Keratinocyte (primary cell): ENCODE measurements around the gene VPS35L. TPM values are rescaled to one million over a fixed set of nuclear protein-coding genes. Genes with fewer than 3 reads are reported as not detected.

ENCODE experiments used
- DNase-seq: peaks from one replicate; pipeline ENCODE4 v3.0.0-alpha.2; 2011; ENCODE audit warnings: low read depth, missing footprints, low spot score
- FAIRE-seq: peaks from 2 replicates; lab custom pipeline; 2011; peaks lifted over from hg19 to GRCh38; lab: Jason Lieb, UNC
- H2AFZ ChIP-seq: 2 replicates; pipeline ENCODE4 v1.6.0; 2012; ENCODE audit warnings: low read length, control low read depth, inconsistent platforms; ENCODE audit not compliant: control insufficient read depth
- H3K27ac ChIP-seq: 2 replicates; pipeline ENCODE4 v1.5.1; 2011; ENCODE audit warnings: low read length; ENCODE audit not compliant: control insufficient read depth, insufficient read depth
- H3K27me3 ChIP-seq: 3 replicates; pipeline ENCODE4 v1.6.0; 2011; ENCODE audit warnings: low read length; ENCODE audit not compliant: control insufficient read depth, insufficient read depth; ENCODE audit errors: extremely low read depth
- H3K36me3 ChIP-seq, 2 experiments: 2 replicates in 1 of 2; 3 replicates in 1 of 2; pipeline ENCODE4 v1.5.1; 2011; ENCODE audit warnings: low read length in 2 of 2, mild to moderate bottlenecking in 1 of 2; ENCODE audit not compliant: control insufficient read depth in 2 of 2, insufficient read depth in 2 of 2; ENCODE audit errors: extremely low read depth in 1 of 2
- H3K4me1 ChIP-seq: 3 replicates; pipeline ENCODE4 v1.5.1; 2011; ENCODE audit warnings: low read length; ENCODE audit not compliant: control insufficient read depth, insufficient read depth; ENCODE audit errors: extremely low read depth
- H3K4me2 ChIP-seq: 3 replicates; pipeline ENCODE4 v1.6.0; 2011; ENCODE audit warnings: low read depth, low read length; ENCODE audit not compliant: control insufficient read depth, insufficient read depth; ENCODE audit errors: extremely low read depth
- H3K4me3 ChIP-seq, 3 experiments: fragments of 200-600 bp in 1 of 3; sonication (generic) in 1 of 3; 2 replicates in 2 of 3; 3 replicates in 1 of 3; pipeline ENCODE4 v1.5.1; 2011 to 2016; ENCODE audit warnings: low read length in 3 of 3, mild to moderate bottlenecking in 3 of 3, control low read depth in 2 of 3, inconsistent platforms in 1 of 3, low read depth in 1 of 3, mixed read lengths in 1 of 3, mixed run types in 1 of 3, moderate library complexity in 1 of 3; ENCODE audit not compliant: control insufficient read depth in 2 of 3, insufficient read depth in 2 of 3; ENCODE audit errors: extremely low read depth in 1 of 3
- H3K79me2 ChIP-seq: 2 replicates; pipeline ENCODE4 v1.6.0; 2012; ENCODE audit warnings: low read length; ENCODE audit not compliant: control insufficient read depth, insufficient read depth
- H3K9ac ChIP-seq: 3 replicates; pipeline ENCODE4 v1.6.0; 2011; ENCODE audit warnings: low read length; ENCODE audit not compliant: control insufficient read depth, insufficient read depth; ENCODE audit errors: extremely low read depth
- H3K9me1 ChIP-seq: 3 replicates; pipeline ENCODE4 v1.6.0; 2011; ENCODE audit warnings: low read length; ENCODE audit not compliant: control insufficient read depth, insufficient read depth; ENCODE audit errors: extremely low read depth
- H3K9me3 ChIP-seq: 2 replicates; pipeline ENCODE4 v1.5.1; 2012; ENCODE audit warnings: low read depth, low read length; ENCODE audit not compliant: control insufficient read depth
- H4K20me1 ChIP-seq: 3 replicates; pipeline ENCODE4 v1.6.0; 2011; ENCODE audit warnings: low read length; ENCODE audit not compliant: control insufficient read depth, insufficient read depth; ENCODE audit errors: extremely low read depth
- CTCF ChIP-seq, 3 experiments: IDR thresholded peaks in 1 of 3; conservative IDR thresholded peaks in 1 of 3; optimal IDR thresholded peaks in 1 of 3; 2 replicates in 2 of 3; 3 replicates in 1 of 3; pipeline versions ENCODE3 to v1.5.1; 2011; ENCODE audit warnings: low read length in 3 of 3, mild to moderate bottlenecking in 3 of 3, moderate library complexity in 2 of 3, control low read depth in 1 of 3, inconsistent platforms in 1 of 3; ENCODE audit not compliant: insufficient read depth in 2 of 3; ENCODE audit errors: extremely low read depth in 1 of 3
- EZH2 ChIP-seq: IDR thresholded peaks from one replicate; pipeline ENCODE4 v1.6.1; 2012; ENCODE audit warnings: inconsistent platforms, mild to moderate bottlenecking, low read length, moderate library complexity
- dilution Hi-C: fragments of 300-500 bp; cut with MboI; formaldehyde crosslinking; loops from one replicate; pipeline ENCODE4 v1.7.0; 2020; ENCODE audit warnings: low sequenced_read_pairs; ENCODE audit not compliant: extremely low pct_ligation_motif_present
- polyA plus RNA-seq, 5 experiments: library from polyadenylated mRNA; depleted of rRNA in 3 of 5; stranded (reverse) in 3 of 5; stranded (forward) in 1 of 5; unstranded in 1 of 5; fragments of >200 nt; gene quantifications; 1 replicate in 1 of 5; 2 replicates in 3 of 5; 3 replicates in 1 of 5; pipeline versions ENCODE4 v1.2.1 to v1.2.3, GENCODE V29; 2011 to 2012; ENCODE audit warnings: missing spikeins in 2 of 5, low read depth in 1 of 5, low replicate concordance in 1 of 5

VPS35L gene
- polyA plus RNA-seq, 1 donor (not counting 4 experiments of a cell fraction or from before 2014, with no cell fraction given) = 22.1 TPM

- Histone ChIP-seq H3K4me1 (peaks cover 15% of the 10 kb centered on the region), H3K4me3 (peak within 1 kb of the TSS; percentile 77 to 91 (median 78)), H3K9me3 (no peaks in the 10 kb centered on the region), H3K4me2 (peak within 1 kb of the TSS; percentile 95), H4K20me1 (no peaks in the 10 kb centered on the region), H3K36me3 (peaks cover 6% of the 10 kb centered on the region in 2 experiments), H3K79me2 (peaks cover 40% of the 10 kb centered on the region), H3K27me3 (no peaks in the 10 kb centered on the region), H3K9me1 (no peaks in the 10 kb centered on the region), H3K27ac (peak within 1 kb of the TSS; percentile 82), H2AFZ (peak within 1 kb of the TSS; percentile 99), H3K9ac (peak within 1 kb of the TSS; percentile 88)
- TF ChIP-seq EZH2 (no peak), CTCF (optimal IDR thresholded peaks at IDR 0.05 in 1 of 3, IDR thresholded peaks at IDR 0.05 in 1 of 3, conservative IDR thresholded peaks at IDR 0.05 in 1 of 3; ENCODE audit: extremely low read depth in 1 of 3, insufficient read depth in 2 of 3, low read length in 3 of 3) (no peak)
- FAIRE-seq (no peak), DNase-seq (no peak)
- dilution Hi-C loops = no loop called here
Observed at GRCh38 chr16:19717741-19718623, 162.5 kb downstream of the VPS35L start, which contains the start of the genes IQCK and KNOP1. TSS of gene IQCK (plus strand) at chr16:19718271. CDS start at chr16:19718307, 36 bp downstream. TSS of gene KNOP1 (minus strand) at chr16:19718227. CDS start at chr16:19715035, 3,192 bp downstream.

- Histone ChIP-seq H3K79me2 (peaks cover 37% of the 10 kb centered on the region), H3K27me3 (no peaks in the 10 kb centered on the region), H3K27ac (peak overlapping the region; percentile 82), H3K9ac (peak overlapping the region; percentile 88), H3K9me1 (no peaks in the 10 kb centered on the region), H3K9me3 (no peaks in the 10 kb centered on the region), H3K36me3 (peaks cover 6% of the 10 kb centered on the region in 2 experiments), H2AFZ (peak overlapping the region; percentile 99), H3K4me2 (peak overlapping the region; percentile 95), H3K4me3 (peak overlapping the region; percentile 77 to 91 (median 78)), H4K20me1 (no peaks in the 10 kb centered on the region), H3K4me1 (peaks cover 15% of the 10 kb centered on the region)
- dilution Hi-C loops = no loop called here
- no peak for TF ChIP-seq CTCF (optimal IDR thresholded peaks at IDR 0.05 in 1 of 3, IDR thresholded peaks at IDR 0.05 in 1 of 3, conservative IDR thresholded peaks at IDR 0.05 in 1 of 3; ENCODE audit: extremely low read depth in 1 of 3, insufficient read depth in 2 of 3, low read length in 3 of 3)
- no peak for TF ChIP-seq EZH2
- DNase-seq (no peak), FAIRE-seq (no peak)
Observed at GRCh38 chr16:19718624-19718965, 163.1 kb downstream of the VPS35L start.
